Measurements from ENCODE around the gene PARD3. TPM values are rescaled to one million over a fixed set of nuclear protein-coding genes. Genes with fewer than 3 reads are reported as not detected.

The PARD3 gene
- polyA plus RNA-seq, 3 donors: 0.51 TPM; not detected in 2

DNA sequence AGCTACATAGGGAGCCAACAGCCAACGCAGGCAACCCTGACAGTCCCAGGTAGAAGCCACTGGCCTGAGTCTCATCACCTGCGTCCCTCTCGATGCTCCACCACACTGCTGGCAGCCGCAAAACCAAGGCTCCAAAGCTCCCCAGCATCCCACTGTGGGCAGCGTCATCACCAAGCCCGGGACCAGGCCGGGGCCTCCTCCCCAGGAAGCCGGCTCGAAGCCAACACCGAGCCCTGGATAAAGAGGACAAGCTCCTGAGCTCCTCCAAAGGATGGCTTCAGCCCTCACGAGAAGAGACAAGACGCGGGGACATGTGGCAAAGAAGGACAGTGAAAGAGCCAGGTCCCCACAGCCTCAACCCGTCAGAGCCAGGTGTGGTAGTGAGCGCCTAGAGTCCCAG is 23.9 kb downstream of the PARD3 start:
- H3K36me3 Mint-ChIP-seq: no peaks in the 10 kb centered on the region
- no peak overlapping the region for H3K4me3 Mint-ChIP-seq
- 96% methylated on average over 15 of the region's 15 CpGs for WGBS (ENCODE audit: insufficient coverage)
- Histone ChIP-seq H4K20me1 (ENCODE audit: insufficient read depth, low read length) (no peaks in the 10 kb centered on the region), H3K36me3 (replicated peaks in 1 of 2; ENCODE audit: control insufficient read depth in 1 of 2, insufficient read depth in 2 of 2, low read length in 2 of 2) (no peaks in the 10 kb centered on the region), H3K27me3 (ENCODE audit: control insufficient read depth in 2 of 2, insufficient read depth in 2 of 2, low read length in 2 of 2) (no peaks in the 10 kb centered on the region), H3K4me3 (replicated peaks in 1 of 3; ENCODE audit: low read depth in 2 of 3, low read length in 3 of 3) (no peak overlapping the region), H3K27ac (ENCODE audit: low read depth in 1 of 2, low read length in 2 of 2) (no peak overlapping the region), H3K79me2 (ENCODE audit: insufficient read depth, low read length) (no peaks in the 10 kb centered on the region), H3K4me2 (replicated peaks; ENCODE audit: extremely low read depth, low read length, poor library complexity, severe bottlenecking) (no peak overlapping the region), H3K9me3 (replicated peaks in 1 of 2; ENCODE audit: control insufficient read depth in 1 of 2, insufficient read depth in 1 of 2, low read length in 2 of 2) (no peaks in the 10 kb centered on the region), H3K9ac (ENCODE audit: insufficient read depth, low read length, poor library complexity, severe bottlenecking) (no peak overlapping the region), H3K4me1 (ENCODE audit: control insufficient read depth in 1 of 2, insufficient read depth in 2 of 2, low read length in 2 of 2) (no peaks in the 10 kb centered on the region), H2AFZ (ENCODE audit: insufficient read depth, low read depth, low read length, poor library complexity, severe bottlenecking) (no peak overlapping the region)
- TF ChIP-seq, protein P1, sequence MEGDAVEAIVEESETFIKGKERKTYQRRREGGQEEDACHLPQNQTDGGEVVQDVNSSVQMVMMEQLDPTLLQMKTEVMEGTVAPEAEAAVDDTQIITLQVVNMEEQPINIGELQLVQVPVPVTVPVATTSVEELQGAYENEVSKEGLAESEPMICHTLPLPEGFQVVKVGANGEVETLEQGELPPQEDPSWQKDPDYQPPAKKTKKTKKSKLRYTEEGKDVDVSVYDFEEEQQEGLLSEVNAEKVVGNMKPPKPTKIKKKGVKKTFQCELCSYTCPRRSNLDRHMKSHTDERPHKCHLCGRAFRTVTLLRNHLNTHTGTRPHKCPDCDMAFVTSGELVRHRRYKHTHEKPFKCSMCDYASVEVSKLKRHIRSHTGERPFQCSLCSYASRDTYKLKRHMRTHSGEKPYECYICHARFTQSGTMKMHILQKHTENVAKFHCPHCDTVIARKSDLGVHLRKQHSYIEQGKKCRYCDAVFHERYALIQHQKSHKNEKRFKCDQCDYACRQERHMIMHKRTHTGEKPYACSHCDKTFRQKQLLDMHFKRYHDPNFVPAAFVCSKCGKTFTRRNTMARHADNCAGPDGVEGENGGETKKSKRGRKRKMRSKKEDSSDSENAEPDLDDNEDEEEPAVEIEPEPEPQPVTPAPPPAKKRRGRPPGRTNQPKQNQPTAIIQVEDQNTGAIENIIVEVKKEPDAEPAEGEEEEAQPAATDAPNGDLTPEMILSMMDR (IDR thresholded peaks at IDR 0.05): no peak
- DNase-seq: no peak
- intact Hi-C loops (cut with micrococcal nuclease): no loop called here
- peaks cover 1 to 3% (median 2%) of the 10 kb centered on the region in 3 donors for H3K27me3 Mint-ChIP-seq (ENCODE audit: low read depth in 3 of 3)
- no peaks in the 10 kb centered on the region for H3K9me3 Mint-ChIP-seq
- H3K4me1 Mint-ChIP-seq: no peaks in the 10 kb centered on the region
- no peak overlapping the region for H3K27ac Mint-ChIP-seq

DNA sequence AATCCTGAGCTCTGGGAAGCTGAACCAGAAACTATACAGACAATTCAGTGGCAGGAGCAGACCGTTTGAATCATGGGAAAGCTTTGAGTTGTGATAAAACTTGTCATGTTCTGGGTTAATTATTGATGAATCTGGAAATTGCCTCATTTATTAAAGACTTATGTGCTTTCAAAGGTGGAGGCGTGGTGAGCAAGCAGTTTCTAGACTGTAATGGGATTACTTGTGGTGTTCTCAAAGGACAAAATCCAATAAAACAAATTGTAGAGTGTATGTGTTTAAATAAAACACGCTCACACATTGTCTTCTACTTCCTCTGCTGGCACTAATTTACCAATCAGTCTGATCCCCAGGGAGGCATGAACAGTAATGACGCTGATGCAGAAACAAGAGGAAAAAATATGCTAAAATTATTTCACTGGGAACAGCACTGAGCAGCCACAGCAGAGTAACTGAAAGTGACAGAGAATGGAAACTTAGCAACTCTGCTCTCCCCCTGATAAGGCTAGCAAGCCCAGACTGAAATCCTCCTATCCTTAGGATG is 25.1 kb downstream of the PARD3 start:
- no peak overlapping the region for H3K9ac ChIP-seq (ENCODE audit: insufficient read depth, low read length, poor library complexity, severe bottlenecking)
- Mint-ChIP-seq H3K27ac (no peak overlapping the region), H3K4me1 (no peaks in the 10 kb centered on the region), H3K4me3 (no peak overlapping the region), H3K36me3 (no peaks in the 10 kb centered on the region), H3K27me3 (ENCODE audit: low read depth in 3 of 3) (peaks cover 2 to 3% (median 2%) of the 10 kb centered on the region in 3 donors), H3K9me3 (no peaks in the 10 kb centered on the region)
- H3K4me2 ChIP-seq (replicated peaks; ENCODE audit: extremely low read depth, low read length, poor library complexity, severe bottlenecking): no peak overlapping the region
- H3K27ac ChIP-seq (ENCODE audit: low read depth in 1 of 2, low read length in 2 of 2): no peak overlapping the region
- 83% methylated on average over 2 of the region's 4 CpGs for WGBS (ENCODE audit: insufficient coverage)
- no peak overlapping the region for H2AFZ ChIP-seq (ENCODE audit: insufficient read depth, low read depth, low read length, poor library complexity, severe bottlenecking)
- no peaks in the 10 kb centered on the region for H3K4me1 ChIP-seq (ENCODE audit: control insufficient read depth in 1 of 2, insufficient read depth in 2 of 2, low read length in 2 of 2)
- H3K36me3 ChIP-seq (replicated peaks in 1 of 2; ENCODE audit: control insufficient read depth in 1 of 2, insufficient read depth in 2 of 2, low read length in 2 of 2): no peaks in the 10 kb centered on the region
- TF ChIP-seq, protein P1 (IDR thresholded peaks at IDR 0.05): no peak
- H3K9me3 ChIP-seq (replicated peaks in 1 of 2; ENCODE audit: control insufficient read depth in 1 of 2, insufficient read depth in 1 of 2, low read length in 2 of 2): no peaks in the 10 kb centered on the region
- H4K20me1 ChIP-seq (ENCODE audit: insufficient read depth, low read length): no peaks in the 10 kb centered on the region
- no peak overlapping the region for H3K4me3 ChIP-seq (replicated peaks in 1 of 3; ENCODE audit: low read depth in 2 of 3, low read length in 3 of 3)
- intact Hi-C loops (cut with micrococcal nuclease): no loop called here
- no peak for DNase-seq
- H3K79me2 ChIP-seq (ENCODE audit: insufficient read depth, low read length): no peaks in the 10 kb centered on the region
- H3K27me3 ChIP-seq (ENCODE audit: control insufficient read depth in 2 of 2, insufficient read depth in 2 of 2, low read length in 2 of 2): no peaks in the 10 kb centered on the region

All from CD14-positive monocyte (primary cell).